GM18498 (cell line): ENCODE data around the gene ZNF428.
A peak's percentile ranks its signal among the peaks of the same experiment; 100 is the strongest.
"Not testable (repeated sequence)": the region's sequence is repeated elsewhere in the genome, so short reads cannot be mapped to it uniquely, and the experiment has no call there.

Experiments used
- ATAC-seq: cut with Tn5 transposase; IDR thresholded peaks from one replicate; pipeline ENCODE4 v1.9.1; 2021; ENCODE audit warnings: mild to moderate bottlenecking, moderate library complexity; ENCODE audit not compliant: unreplicated experiment

The ZNF428 gene

GRCh38 chr19:43620061-43621001 lies 902 bp upstream of the ZNF428 start:
- ATAC-seq, result no peak

DNA sequence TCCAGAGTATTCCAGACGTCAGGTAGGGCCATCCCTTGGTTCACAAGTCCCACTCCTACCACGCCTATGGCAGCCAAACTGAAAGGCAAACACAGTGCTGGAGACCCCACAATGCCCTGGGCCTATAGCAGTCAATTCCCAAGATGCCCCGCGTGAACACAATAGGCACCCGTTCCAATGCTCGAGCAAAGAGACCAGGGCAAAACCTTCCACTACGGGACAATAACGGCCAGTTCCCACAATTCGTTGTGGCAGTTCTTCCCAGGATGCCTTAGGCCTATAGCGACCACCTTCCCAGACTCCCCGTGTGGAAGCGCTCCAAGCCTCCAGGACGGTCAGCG lies 538 bp downstream of the ZNF428 start:
- ATAC-seq, result peak; percentile 9

DNA sequence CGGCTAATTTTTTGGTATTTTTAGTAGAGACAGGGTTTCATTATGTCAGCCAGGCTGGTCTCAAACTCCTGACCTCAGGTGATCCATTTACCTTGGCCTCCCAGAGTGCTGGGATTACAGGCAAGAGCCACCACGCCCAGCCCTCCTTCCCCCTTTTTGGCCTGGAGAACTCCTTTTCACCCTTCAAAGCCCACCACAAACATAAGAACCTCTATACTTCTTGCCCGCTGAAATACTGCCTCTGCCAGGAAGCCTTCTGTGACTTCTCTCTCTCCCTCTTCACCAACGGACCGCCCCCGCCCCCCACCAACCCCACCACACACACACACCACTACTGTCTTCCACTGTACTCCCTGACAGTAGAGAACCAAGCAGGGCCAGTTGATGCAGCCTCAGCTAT lies 2.5 kb downstream of the ZNF428 start:
- ATAC-seq, result no peak

DNA sequence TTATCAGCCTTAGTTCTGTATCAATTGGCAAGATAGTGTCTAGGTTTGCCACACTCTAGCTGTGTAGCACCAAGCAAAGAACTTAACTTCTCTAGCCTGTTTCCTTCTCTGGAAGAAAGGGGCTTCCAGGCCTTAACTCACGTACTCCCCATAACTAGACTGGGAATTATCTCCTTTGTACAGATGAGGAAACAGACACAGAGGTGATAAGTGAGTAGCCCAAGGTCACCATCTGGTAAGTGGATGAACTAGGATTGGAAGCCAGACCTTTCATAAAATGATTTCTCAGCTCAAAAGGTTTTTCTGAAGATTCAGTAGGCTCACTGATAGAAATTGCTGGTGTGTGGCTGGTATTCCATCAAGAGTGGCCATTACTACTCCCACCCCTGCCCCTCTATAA lies 3.1 kb downstream of the ZNF428 start:
- ATAC-seq, result no peak

GRCh38 chr19:43612374-43612773 lies 7.1 kb downstream of the ZNF428 start:
- no peak for ATAC-seq

DNA sequence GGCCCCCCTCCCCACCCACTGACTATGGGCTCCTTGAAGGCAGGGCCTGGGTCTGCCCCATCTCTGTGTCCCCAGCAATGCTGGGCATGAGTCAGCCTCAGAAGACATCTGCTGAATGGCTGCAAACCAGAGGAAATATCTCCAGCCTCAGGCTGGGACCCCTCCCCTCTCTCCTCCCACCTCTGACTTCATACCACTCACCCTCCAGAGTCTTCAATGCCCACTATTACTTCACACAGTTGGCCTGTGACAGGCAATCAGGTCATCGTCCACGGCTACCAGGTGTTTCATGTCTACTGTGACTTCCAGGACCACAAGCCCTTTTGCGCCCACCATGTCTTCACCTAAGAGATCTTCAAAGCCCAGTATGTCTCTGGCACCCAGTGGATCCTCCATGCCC lies 7.6 kb downstream of the ZNF428 start, which contains the start of gene SRRM5:
SRRM5 (plus strand) TSS at position 301 of the 400 bp plus-strand sequence; CDS start at position 335, 34 bp downstream.
- ATAC-seq, result no peak

- ATAC-seq, result no peak
Observed at GRCh38 chr19:43610493-43610892, 8.9 kb downstream of the ZNF428 start.

DNA sequence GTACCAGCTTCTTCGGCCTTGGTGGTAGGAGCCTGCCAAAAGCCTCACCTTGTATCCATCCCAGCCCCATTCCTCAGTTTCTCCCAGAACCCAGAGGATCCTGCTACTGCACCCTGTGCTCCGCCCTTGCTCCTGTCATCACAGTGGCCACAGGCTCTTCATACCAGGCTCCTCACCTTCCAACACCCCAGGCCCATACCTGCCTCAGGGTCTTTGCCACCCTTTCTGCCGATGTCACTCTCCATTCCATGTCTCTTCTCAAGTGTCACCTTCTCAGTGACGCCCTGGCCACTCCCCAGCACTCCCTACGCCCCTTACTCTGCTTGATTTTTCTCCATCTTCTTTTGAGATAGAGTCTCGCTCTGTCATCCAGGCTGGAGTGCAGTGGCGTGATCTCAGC lies 9.6 kb downstream of the ZNF428 start:
- no peak for ATAC-seq

GRCh38 chr19:43607238-43608205 lies 11.9 kb downstream of the ZNF428 start:
- ATAC-seq, result no peak

GRCh38 chr19:43606569-43607229 lies 12.7 kb downstream of the ZNF428 start:
- no peak for ATAC-seq

DNA sequence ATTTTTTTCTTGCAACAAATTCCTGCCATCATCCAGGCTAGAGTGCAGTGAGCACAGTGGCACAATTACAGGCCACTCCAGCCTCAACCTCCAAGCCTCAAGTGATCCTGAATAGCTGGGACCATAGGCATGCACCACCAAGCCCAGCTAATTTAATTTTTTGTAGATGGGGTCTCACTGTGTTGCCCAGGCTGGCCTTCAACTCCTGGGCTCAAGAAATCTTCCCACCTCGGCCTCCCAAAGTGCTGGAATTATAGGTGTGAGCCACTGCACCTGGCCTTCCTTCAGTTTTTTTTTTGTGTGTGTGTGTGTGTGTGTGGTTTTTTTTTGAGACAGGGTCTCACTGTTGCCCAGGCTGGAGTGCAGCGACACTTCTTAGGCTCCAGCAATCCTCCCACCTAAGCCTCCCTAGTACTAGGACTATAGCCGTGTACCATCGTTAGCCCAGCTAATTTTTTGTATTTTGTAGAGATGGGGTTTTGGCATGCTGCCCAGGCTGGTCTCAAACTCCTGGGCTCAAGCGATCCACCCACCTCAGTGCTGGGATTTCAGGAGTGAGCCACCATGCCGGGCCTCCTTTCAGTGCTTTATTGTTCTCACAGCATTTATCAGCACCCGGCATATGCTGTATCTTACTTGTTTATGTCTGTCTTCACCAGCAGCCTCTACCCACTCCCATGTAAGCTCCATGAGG lies 13.4 kb downstream of the ZNF428 start:
- ATAC-seq, result no peak

DNA sequence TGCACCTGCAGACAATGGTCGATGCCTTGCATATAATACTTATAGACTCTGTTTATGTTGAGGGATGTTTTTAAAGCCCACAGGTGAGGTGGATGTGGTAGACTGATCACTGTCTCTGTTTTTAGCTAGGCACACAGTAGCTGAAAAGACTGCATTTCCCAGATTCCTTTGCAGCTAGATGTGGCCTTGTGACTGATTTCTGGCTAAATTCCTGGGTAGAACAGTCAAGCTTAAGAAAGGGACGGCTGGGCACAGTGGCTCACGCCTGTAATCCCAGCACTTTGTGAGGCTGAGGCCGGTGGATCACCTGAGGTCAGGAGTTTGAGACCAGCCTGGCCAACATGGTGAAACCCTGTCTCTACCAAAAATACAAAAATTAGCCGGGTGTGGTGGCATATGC lies 19.1 kb downstream of the ZNF428 start:
- ATAC-seq, result not testable (repeated sequence)

- no peak for ATAC-seq
Observed at GRCh38 chr19:43599635-43600295, 19.7 kb downstream of the ZNF428 start.

- no peak for ATAC-seq
Observed at GRCh38 chr19:43598445-43599240, 20.8 kb downstream of the ZNF428 start.

- ATAC-seq, result no peak
Observed at GRCh38 chr19:43597876-43598275, 21.6 kb downstream of the ZNF428 start.

DNA sequence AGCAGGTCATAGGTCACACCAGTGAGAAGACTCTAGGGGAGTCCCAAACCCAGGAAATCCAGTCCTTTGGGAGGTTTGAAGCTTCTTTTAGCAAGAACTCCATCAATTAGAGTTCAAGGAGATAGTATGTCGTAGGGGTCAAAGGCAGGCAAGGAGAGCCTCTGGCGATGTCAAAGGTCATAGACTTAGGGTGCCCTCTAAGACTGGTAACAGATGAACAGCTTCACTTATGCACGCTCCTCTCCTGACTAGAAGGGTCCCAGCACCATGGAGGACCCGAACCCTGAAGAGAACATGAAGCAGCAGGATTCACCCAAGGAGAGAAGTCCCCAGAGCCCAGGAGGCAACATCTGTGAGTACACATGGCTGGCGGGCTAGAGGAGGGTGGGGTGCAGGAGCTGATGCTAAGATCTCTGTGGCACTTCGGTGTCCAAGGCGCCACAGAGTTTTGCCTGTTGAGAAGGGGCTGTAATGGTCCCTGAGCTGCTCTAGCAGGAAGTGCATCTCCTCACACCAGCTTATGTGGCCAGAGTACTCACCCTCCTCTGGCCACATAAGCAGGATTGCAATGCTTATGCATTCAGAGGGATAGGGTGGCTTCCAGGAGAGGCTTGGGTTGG lies 22.5 kb downstream of the ZNF428 start:
- ATAC-seq, result no peak

DNA sequence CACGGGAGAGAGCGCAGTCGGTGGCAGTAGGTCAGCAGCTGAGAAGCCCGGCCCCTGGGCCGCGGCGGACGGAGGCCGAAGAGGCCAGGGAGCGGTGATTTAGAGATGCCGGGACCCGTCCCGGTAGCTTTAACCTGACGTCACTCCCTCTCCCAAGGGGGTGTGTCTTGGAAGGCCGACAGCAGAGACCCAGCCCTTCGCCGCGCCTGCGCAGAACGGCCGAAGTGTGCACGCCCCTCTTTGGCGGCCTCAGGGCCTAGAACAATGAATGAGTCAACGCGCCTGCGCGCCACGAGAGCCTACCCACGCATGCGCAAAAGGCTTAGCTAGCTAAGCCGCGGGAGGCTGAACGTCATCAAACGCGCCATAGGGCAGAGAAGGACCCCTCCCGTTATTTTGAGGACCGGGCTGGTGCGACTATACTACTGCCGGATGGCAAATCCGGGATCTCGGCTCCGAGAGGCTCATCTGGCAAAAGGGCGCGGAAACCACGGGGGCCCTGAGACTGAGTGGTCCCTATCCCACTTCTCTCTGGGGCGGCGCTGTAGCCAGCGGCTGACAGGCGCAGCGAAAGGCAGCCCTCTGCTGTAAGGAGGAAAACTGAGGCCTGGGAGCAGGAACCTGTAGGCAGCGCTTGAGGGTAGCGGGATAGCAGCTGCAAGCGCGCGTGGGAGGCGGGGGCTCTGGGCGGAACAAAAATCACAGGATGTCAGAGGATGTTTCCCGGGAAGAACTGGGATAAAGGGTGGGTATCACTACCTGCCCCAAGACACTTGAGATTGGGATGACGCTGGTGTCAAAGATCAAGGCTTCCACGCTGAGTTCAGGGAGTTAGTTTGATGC lies 23.2 kb downstream of the ZNF428 start, which contains the start of the genes IRGQ and ZNF576:
IRGQ (minus strand) TSS at position 136 of the 843 bp plus-strand sequence. CDS start 796 bp downstream, outside the sequence.
ZNF576 (plus strand) TSS at position 597 of the 843 bp plus-strand sequence. CDS start 514 bp downstream, outside the sequence.
- ATAC-seq, result peak; percentile 84
